BJ (cell line): Measurements from ENCODE around the gene COQ8A. TPM values are rescaled to one million over a fixed set of nuclear protein-coding genes. Genes with fewer than 3 reads are reported as not detected.

ENCODE experiments used
- CTCF ChIA-PET: fragments of 350-600 bp; formaldehyde crosslinking; extraction: SDS; loops from one replicate; lab custom pipeline; 2021; ENCODE audit warnings: antibody characterized with exemption, inconsistent platforms; lab: Yijun Ruan, JAX
- POLR2A ChIA-PET: fragments of 300-600 bp; sonication (Branson Sonifier 250); formaldehyde crosslinking; extraction: SDS; loops from one replicate; lab custom pipeline; 2021; ENCODE audit warnings: antibody characterized with exemption; lab: Charles Lee
- DNase-seq: peaks from one replicate; pipeline ENCODE4 v3.0.0-alpha.2; 2011; ENCODE audit warnings: low read depth
- H3K27me3 ChIP-seq: 2 replicates; pipeline ENCODE4 v1.6.0; 2011; ENCODE audit warnings: low read length; ENCODE audit not compliant: control insufficient read depth, insufficient read depth
- H3K36me3 ChIP-seq: 2 replicates; pipeline ENCODE4 v1.5.1; 2011; ENCODE audit warnings: low read length; ENCODE audit not compliant: control insufficient read depth, insufficient read depth
- H3K4me3 ChIP-seq: 2 replicates; pipeline ENCODE4 v1.5.1; 2011; ENCODE audit warnings: low read depth, mild to moderate bottlenecking, control low read depth, low read length
- CTCF ChIP-seq: IDR thresholded peaks from 2 replicates; pipeline ENCODE4 v1.5.1; 2011; ENCODE audit warnings: low read depth, mild to moderate bottlenecking, control low read depth, inconsistent platforms, low read length, moderate library complexity; ENCODE audit not compliant: insufficient read depth
- polyA plus RNA-seq: library from polyadenylated mRNA; depleted of rRNA; stranded (reverse); fragments of >200 nt; gene quantifications from 2 replicates; pipeline ENCODE4 v1.2.3, GENCODE V29; 2011

The COQ8A gene
- polyA plus RNA-seq, 1 experiment: 6.8 TPM

DNA sequence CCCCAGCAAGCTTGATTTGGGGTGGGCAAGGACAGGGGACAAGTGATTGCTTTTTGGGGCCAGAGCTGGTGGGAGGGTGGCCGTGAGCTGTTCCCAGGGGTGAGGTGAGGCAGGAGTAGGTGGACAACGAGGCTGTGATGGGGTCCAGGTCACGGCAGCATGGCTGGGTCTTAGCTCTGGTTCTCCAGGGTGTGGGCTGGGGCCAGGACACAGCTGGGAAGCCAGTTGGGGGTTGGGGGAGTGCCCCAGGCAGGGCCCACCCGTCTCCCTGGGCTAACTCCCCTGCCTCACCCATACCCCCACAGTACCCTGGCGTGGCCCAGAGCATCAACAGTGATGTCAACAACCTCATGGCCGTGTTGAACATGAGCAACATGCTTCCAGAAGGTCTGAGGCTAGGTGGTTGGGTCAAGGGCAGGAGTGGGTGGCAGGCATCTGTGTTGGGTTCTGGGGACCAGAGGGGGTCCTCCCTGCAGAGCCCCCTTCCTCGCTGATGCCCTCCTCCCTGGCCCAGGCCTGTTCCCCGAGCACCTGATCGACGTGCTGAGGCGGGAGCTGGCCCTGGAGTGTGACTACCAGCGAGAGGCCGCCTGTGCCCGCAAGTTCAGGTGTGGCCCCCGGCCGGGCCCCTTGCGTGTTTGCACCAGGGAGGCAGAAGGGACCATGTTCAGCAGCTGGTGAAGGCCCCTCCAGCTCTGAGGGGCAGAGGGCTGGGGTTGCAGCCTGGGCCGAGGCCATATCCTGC, 43.3 kb downstream of the COQ8A start:
- Histone ChIP-seq H3K4me3 (no peak overlapping the region), H3K27me3 (no peaks in the 10 kb centered on the region), H3K36me3 (peaks cover 7% of the 10 kb centered on the region)
- ChIA-PET CTCF (interaction anchor here (0.6 kb wide), 1 partner anchor 32 kb away, joined by 3 read pairs; no protein-coding TSS in a partner anchor), POLR2A (no interaction called here)
- TF ChIP-seq CTCF: no peak
- no peak for DNase-seq

- H3K36me3 ChIP-seq: peaks cover 7% of the 10 kb centered on the region
- no peak for DNase-seq
- POLR2A ChIA-PET: no interaction called here
- no peak overlapping the region for H3K4me3 ChIP-seq
- no peaks in the 10 kb centered on the region for H3K27me3 ChIP-seq
- CTCF ChIA-PET: no interaction called here
- TF ChIP-seq CTCF: no peak
These were observed 43.9 kb downstream of the COQ8A start for GRCh38 chr1:226983992-226984364.

GRCh38 chr1:226984521-226985238, 44.6 kb downstream of the COQ8A start:
- no peaks in the 10 kb centered on the region for H3K27me3 ChIP-seq
- POLR2A ChIA-PET: no interaction called here
- peaks cover 7% of the 10 kb centered on the region for H3K36me3 ChIP-seq
- no peak for DNase-seq
- TF ChIP-seq CTCF: no peak
- CTCF ChIA-PET: no interaction called here
- no peak overlapping the region for H3K4me3 ChIP-seq

DNA sequence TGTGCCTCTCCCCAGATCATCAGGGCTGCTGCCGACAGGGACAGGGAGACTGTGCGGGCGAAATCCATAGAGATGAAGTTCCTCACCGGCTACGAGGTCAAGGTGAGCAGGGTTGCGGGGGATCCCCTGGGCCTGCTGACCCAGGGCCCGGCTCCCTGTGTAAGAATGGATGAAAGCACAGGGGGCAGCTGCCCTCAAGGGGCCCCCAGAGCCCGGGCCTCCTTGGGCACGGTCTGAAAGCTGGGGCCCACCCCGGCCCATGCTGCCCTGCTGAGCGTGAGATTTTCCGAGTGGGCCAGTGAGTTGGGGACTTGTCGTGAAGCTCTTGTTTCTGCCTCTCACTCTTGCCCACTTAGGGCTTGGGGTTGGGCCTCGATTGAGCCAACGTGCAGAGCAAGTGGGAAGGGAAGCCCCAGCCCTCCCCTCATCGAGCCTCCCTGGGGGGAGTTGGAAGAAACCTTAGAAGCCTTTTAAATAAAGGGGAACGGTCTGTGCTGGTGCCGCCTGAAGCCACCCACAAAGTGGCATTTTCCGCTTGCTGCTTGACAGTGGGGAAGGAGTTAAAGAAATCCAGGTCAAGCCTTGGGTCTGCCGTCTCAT, 45.2 kb downstream of the COQ8A start:
- DNase-seq: no peak

More for the DNA sequence above, 45.2 kb downstream of the COQ8A start:
- no peak for TF ChIP-seq CTCF
- POLR2A ChIA-PET: no interaction called here
- CTCF ChIA-PET: no interaction called here
- no peaks in the 10 kb centered on the region for H3K27me3 ChIP-seq
- H3K36me3 ChIP-seq: peaks cover 7% of the 10 kb centered on the region
- no peak overlapping the region for H3K4me3 ChIP-seq
